ENCODE measurements around the gene COG5. TPM values are rescaled to one million over a fixed set of nuclear protein-coding genes. Genes with fewer than 3 reads are reported as not detected.
A peak's percentile ranks its signal among the peaks of the same experiment; 100 is the strongest.

The COG5 gene
- total and polyA plus RNA-seq, 9 of the 15 experiments (the other 6 are each of a cell fraction or from before 2014, with no cell fraction given): 15.3 to 75.1 (median 56.4) TPM

GRCh38 chr7:107439025-107439424 is 124.7 kb downstream of the COG5 start:
- peak; percentile 35; the same call in 2 of the 3 replicates for ATAC-seq
- H3K4me1 ChIP-seq (replicated peaks in 1 of 2; ENCODE audit: control insufficient read depth in 2 of 2, insufficient read depth in 2 of 2, low read length in 2 of 2): no peaks in the 10 kb centered on the region
- BruUV-seq (replicated peaks): no TSS peak
- no peak overlapping the region for H3K27ac ChIP-seq (ENCODE audit: extremely low read depth, low read depth, low read length)
- no peak overlapping the region for H2AFZ ChIP-seq (ENCODE audit: low read depth, low read length)
- H3K4me3 ChIP-seq: no peak overlapping the region
- H3K9me3 ChIP-seq (replicated peaks; ENCODE audit: control insufficient read depth, insufficient read depth, low read depth, low read length): no peaks in the 10 kb centered on the region
- ChIA-PET CTCF (ENCODE audit: low intra/inter-chr PET ratio) (no interaction called here), POLR2A (interaction anchor here (0.6 to 1.8 kb wide), 3 partner anchors 11 to 47 kb away, joined by 3 to 7 read pairs (median 3); no protein-coding TSS in a partner anchor)
- no peak for FAIRE-seq
- in situ Hi-C loops (cut with MboI) (no loop called here), intact Hi-C loops (cut with micrococcal nuclease) (no loop called here)
- H3K9me1 ChIP-seq (ENCODE audit: control insufficient read depth, insufficient read depth, low read length): no peaks in the 10 kb centered on the region
- TF ChIP-seq CEBPG (CRISPR knock-in tag; IDR thresholded peaks at IDR 0.05) (no peak), CEBPG (tag; conservative IDR thresholded peaks at IDR 0.05 in 1 of 2, IDR thresholded peaks at IDR 0.05 in 1 of 2) (peak; percentile 78 to 84), SIX5 (IDR thresholded peaks at IDR 0.05; ENCODE audit: borderline replicate concordance in 1 of 2, insufficient read depth in 1 of 2, low read depth in 1 of 2, low read length in 2 of 2) (no peak), SNAPC5 (CRISPR knock-in tag; IDR thresholded peaks at IDR 0.05) (no peak), SMAD3 (CRISPR knock-in tag; conservative IDR thresholded peaks at IDR 0.05) (no peak), ZFP91 (CRISPR knock-in tag; IDR thresholded peaks at IDR 0.05) (no peak), CEBPB (tag; IDR thresholded peaks at IDR 0.05) (peak; percentile 82), FOS (IDR thresholded peaks at IDR 0.05; ENCODE audit: extremely low read depth, insufficient read length) (no peak), ID3 (CRISPR knock-in tag; IDR thresholded peaks at IDR 0.05) (no peak), ID3 (tag; IDR thresholded peaks at IDR 0.05) (no peak), ZNF274 (IDR thresholded peaks at IDR 0.05; ENCODE audit: borderline replicate concordance, low read depth, low read length) (no peak), TRIM24 (IDR thresholded peaks at IDR 0.05) (peak in 1 of 2 experiments; percentile 40; a peak in 1 of 4 replicates)
- TF ChIP-seq, protein P1, sequence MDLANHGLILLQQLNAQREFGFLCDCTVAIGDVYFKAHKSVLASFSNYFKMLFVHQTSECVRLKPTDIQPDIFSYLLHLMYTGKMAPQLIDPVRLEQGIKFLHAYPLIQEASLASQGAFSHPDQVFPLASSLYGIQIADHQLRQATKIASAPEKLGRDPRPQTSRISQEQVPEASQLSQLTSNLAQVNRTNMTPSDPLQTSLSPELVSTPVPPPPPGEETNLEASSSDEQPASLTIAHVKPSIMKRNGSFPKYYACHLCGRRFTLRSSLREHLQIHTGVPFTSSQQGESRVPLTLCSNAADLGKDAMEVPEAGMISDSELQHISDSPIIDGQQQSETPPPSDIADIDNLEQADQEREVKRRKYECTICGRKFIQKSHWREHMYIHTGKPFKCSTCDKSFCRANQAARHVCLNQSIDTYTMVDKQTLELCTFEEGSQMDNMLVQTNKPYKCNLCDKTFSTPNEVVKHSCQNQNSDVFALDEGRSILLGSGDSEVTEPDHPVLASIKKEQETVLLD (IDR thresholded peaks at IDR 0.05): no peak
- TF ChIP-seq, protein P2, sequence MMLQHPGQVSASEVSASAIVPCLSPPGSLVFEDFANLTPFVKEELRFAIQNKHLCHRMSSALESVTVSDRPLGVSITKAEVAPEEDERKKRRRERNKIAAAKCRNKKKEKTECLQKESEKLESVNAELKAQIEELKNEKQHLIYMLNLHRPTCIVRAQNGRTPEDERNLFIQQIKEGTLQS (IDR thresholded peaks at IDR 0.05): peak; percentile 74
- TF ChIP-seq, protein P2 (CRISPR knock-in tag; conservative IDR thresholded peaks at IDR 0.05): no peak
- H3K79me2 ChIP-seq (ENCODE audit: control insufficient read depth, insufficient read depth, low read length): no peaks in the 10 kb centered on the region
- no peak overlapping the region for H3K4me2 ChIP-seq (ENCODE audit: insufficient read depth, low read length)
- H3K36me3 ChIP-seq (ENCODE audit: control insufficient read depth, insufficient read depth, low read length): no peaks in the 10 kb centered on the region
- WGBS (ENCODE audit: insufficient coverage, low coverage, missing lambda C conversion rate): 85% methylated on average over 5 of the region's 5 CpGs
- DNase-seq (ENCODE audit: extremely low read depth in 1 of 4, low spot score in 3 of 4): no peak
- H4K20me1 ChIP-seq (replicated peaks; ENCODE audit: control insufficient read depth, insufficient read depth, low read length): no peaks in the 10 kb centered on the region
- H3K27me3 ChIP-seq (ENCODE audit: control insufficient read depth in 2 of 2, insufficient read depth in 2 of 2, low read length in 2 of 2): no peaks in the 10 kb centered on the region
- no peak overlapping the region for H3K9ac ChIP-seq (ENCODE audit: insufficient read depth in 1 of 2, low read depth in 2 of 2, low read length in 2 of 2)
